Activated naive CD8-positive, alpha-beta T cell treated with anti-CD3 and anti-CD28 coated beads, Interleukin-2, amount 10 ng/mL, durations not matched to agents 7 days and 5 days (primary cell): ENCODE results near the gene TEX50. TPM values are rescaled to one million over a fixed set of nuclear protein-coding genes. Genes with fewer than 3 reads are reported as not detected.
"Not testable (repeated sequence)": the region's sequence is repeated elsewhere in the genome, so short reads cannot be mapped to it uniquely, and the experiment has no call there.

Experiments used
- ATAC-seq: fragments of 150-1000 bp; cut with Tn5 transposase; one replicate; pipeline ENCODE4 v1.10.0; 2021; ENCODE audit warnings: low read depth, moderate library complexity
- POLR2A ChIA-PET: fragments of 350-600 bp; sonication (Branson Sonifier 250); formaldehyde crosslinking; loops from one replicate; lab custom pipeline; 2021; ENCODE audit warnings: antibody characterized with exemption; lab: Charles Lee
- DNase-seq: peaks from one replicate; pipeline ENCODE4 v3.0.0; 2021
- H3K27ac Mint-ChIP-seq: one replicate; pipeline ENCODE4 v1.8.0; 2022; ENCODE audit warnings: mild to moderate bottlenecking, mixed read lengths
- H3K27me3 Mint-ChIP-seq: one replicate; pipeline ENCODE4 v1.8.0; 2022; ENCODE audit warnings: mild to moderate bottlenecking, moderate library complexity, mixed read lengths
- H3K36me3 Mint-ChIP-seq: one replicate; pipeline ENCODE4 v1.8.0; 2021; ENCODE audit warnings: mild to moderate bottlenecking, mixed read lengths
- H3K4me1 Mint-ChIP-seq: one replicate; pipeline ENCODE4 v1.8.0; 2021; ENCODE audit warnings: mixed read lengths
- H3K4me3 Mint-ChIP-seq: one replicate; pipeline ENCODE4 v1.8.0; 2022; ENCODE audit warnings: mild to moderate bottlenecking, moderate library complexity, mixed read lengths
- H3K9me3 Mint-ChIP-seq: one replicate; pipeline ENCODE4 v1.8.0; 2021; ENCODE audit warnings: mixed read lengths
- total RNA-seq, 2 experiments: library from RNA; stranded (reverse); gene quantifications; one replicate each; pipeline ENCODE4 v1.2.3, GENCODE V29; 2021

Gene TEX50
- total RNA-seq, 2 experiments from 2014 or later = not detected

GRCh38 chr1:173682184-173682583 lies 47.0 kb downstream of the TEX50 start:
- DNase-seq (no peak), ATAC-seq (no peak)
- H3K27ac Mint-ChIP-seq = no peak overlapping the region
- no peaks in the 10 kb centered on the region for H3K27me3 Mint-ChIP-seq
- H3K36me3 Mint-ChIP-seq = no peaks in the 10 kb centered on the region
- no peak overlapping the region for H3K4me3 Mint-ChIP-seq
- peaks cover 2% of the 10 kb centered on the region for H3K4me1 Mint-ChIP-seq
- POLR2A ChIA-PET = no interaction called here
- peaks cover 5% of the 10 kb centered on the region for H3K9me3 Mint-ChIP-seq

DNA sequence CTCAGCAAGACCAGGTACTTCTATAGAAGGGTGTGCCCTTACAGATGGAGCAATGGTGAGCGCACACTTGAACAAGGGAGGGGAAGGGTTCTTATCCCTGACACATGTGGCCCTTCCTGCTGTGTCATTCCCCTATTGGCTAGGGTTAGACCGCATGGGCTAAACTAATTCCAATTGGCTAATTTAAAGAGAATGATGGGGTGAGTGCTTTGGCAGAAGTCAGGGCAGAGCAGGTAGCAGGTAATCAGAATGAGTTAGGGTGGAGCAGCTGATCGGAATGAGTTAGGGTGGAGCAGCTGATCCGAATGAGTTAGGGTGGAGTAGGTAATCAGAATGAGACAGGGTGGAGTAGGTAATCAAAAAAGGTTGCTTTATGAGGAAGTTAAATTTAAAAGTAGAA lies 48.7 kb downstream of the TEX50 start:
- H3K4me3 Mint-ChIP-seq, H3K36me3 Mint-ChIP-seq, H3K9me3 Mint-ChIP-seq, ATAC-seq, POLR2A ChIA-PET, H3K27me3 Mint-ChIP-seq, H3K27ac Mint-ChIP-seq, DNase-seq, H3K4me1 Mint-ChIP-seq: not testable (repeated sequence)

GRCh38 chr1:173685121-173685520 lies 50.0 kb downstream of the TEX50 start:
- H3K4me1 Mint-ChIP-seq, H3K4me3 Mint-ChIP-seq, DNase-seq, H3K9me3 Mint-ChIP-seq, H3K36me3 Mint-ChIP-seq, H3K27me3 Mint-ChIP-seq, ATAC-seq, H3K27ac Mint-ChIP-seq, POLR2A ChIA-PET: not testable (repeated sequence)

Other genes with a start within 250 kb of the TEX50 start
- 100 to 1,000 TPM; 136 to 137 TPM for gene PRDX6, start 158.0 kb upstream of the TEX50 start, total RNA-seq
- gene SLC9C2, start 32.3 kb upstream of the TEX50 start, total RNA-seq = not detected
- under 1 TPM in 1 of 2 experiments, not detected in 1; 0.28 TPM for gene ANKRD45, start 34.5 kb downstream of the TEX50 start, total RNA-seq
- 10 to 100 TPM; 27.7 to 28.0 TPM for gene KLHL20, start 79.6 kb downstream of the TEX50 start, total RNA-seq
- 10 to 100 TPM; 21.6 to 22.5 TPM for gene DARS2, start 189.3 kb downstream of the TEX50 start, total RNA-seq
- 10 to 100 TPM; 33.9 to 34.0 TPM for gene CENPL, start 189.5 kb downstream of the TEX50 start, total RNA-seq
- 100 to 1,000 TPM; 421 to 434 TPM for gene GAS5, start 232.7 kb downstream of the TEX50 start, total RNA-seq
- 10 to 100 TPM; 16.2 to 16.4 TPM for gene ZBTB37, start 233.0 kb downstream of the TEX50 start, total RNA-seq